Measurements from ENCODE around the gene FAM98C.
A peak's percentile ranks its signal among the peaks of the same experiment; 100 is the strongest.

FAM98C gene

GRCh38 chr19:38378866-38379265 lies 24.0 kb upstream of the FAM98C start:
- DNase-seq: no peak

GRCh38 chr19:38381138-38381537 lies 21.8 kb upstream of the FAM98C start:
- DNase-seq: no peak

- no peak for DNase-seq
Measured at GRCh38 chr19:38383184-38383583, 19.7 kb upstream of the FAM98C start.

- DNase-seq: no peak
Measured at GRCh38 chr19:38383743-38384142, 19.1 kb upstream of the FAM98C start.

- no peak for DNase-seq
Measured at GRCh38 chr19:38384209-38385027, 18.5 kb upstream of the FAM98C start.

GRCh38 chr19:38385057-38385803 lies 17.7 kb upstream of the FAM98C start:
- no peak for DNase-seq

GRCh38 chr19:38385804-38386257 lies 17.1 kb upstream of the FAM98C start:
- no peak for DNase-seq

- DNase-seq: no peak
Measured at GRCh38 chr19:38386300-38386970, 16.5 kb upstream of the FAM98C start.

GRCh38 chr19:38386971-38387549 lies 15.8 kb upstream of the FAM98C start:
- DNase-seq: no peak

GRCh38 chr19:38387550-38388348 lies 15.1 kb upstream of the FAM98C start, which contains the start of gene GGN:
Gene GGN, minus strand, starts transcription at chr19:38388034. Its CDS starts 773 bp downstream, at chr19:38387261.
- DNase-seq: peak; percentile 70

- DNase-seq: no peak
Measured at GRCh38 chr19:38388349-38389100, 14.4 kb upstream of the FAM98C start, which contains the start of gene SPRED3. Gene SPRED3, plus strand, starts transcription at chr19:38388697. Its CDS starts 1,606 bp downstream, at chr19:38390303.

GRCh38 chr19:38389101-38389925 lies 13.6 kb upstream of the FAM98C start:
- no peak for DNase-seq

GRCh38 chr19:38389957-38390924 lies 12.7 kb upstream of the FAM98C start:
- no peak for DNase-seq

- no peak for DNase-seq
Measured at GRCh38 chr19:38391911-38392464, 10.9 kb upstream of the FAM98C start.

- DNase-seq: no peak
Measured at GRCh38 chr19:38392707-38393308, 10.1 kb upstream of the FAM98C start.

GRCh38 chr19:38394488-38394887 lies 8.4 kb upstream of the FAM98C start:
- peak; percentile 67 for DNase-seq

- DNase-seq: peak; percentile 53
Measured at GRCh38 chr19:38395381-38396114, 7.3 kb upstream of the FAM98C start.

GRCh38 chr19:38399081-38399480 lies 3.8 kb upstream of the FAM98C start:
- DNase-seq: no peak

Data from activated CD4-positive, CD25-positive, alpha-beta regulatory T cell treated with anti-CD3 and anti-CD28 coated beads, Interleukin-2, amount 50 U/mL, for 72 hours (primary cell).